Measurements from ENCODE around the gene KCNIP2. TPM values are rescaled to one million over a fixed set of nuclear protein-coding genes. Genes with fewer than 3 reads are reported as not detected.

KCNIP2 gene
- total RNA-seq, 1 experiment from 2014 or later = 4.3 TPM

DNA sequence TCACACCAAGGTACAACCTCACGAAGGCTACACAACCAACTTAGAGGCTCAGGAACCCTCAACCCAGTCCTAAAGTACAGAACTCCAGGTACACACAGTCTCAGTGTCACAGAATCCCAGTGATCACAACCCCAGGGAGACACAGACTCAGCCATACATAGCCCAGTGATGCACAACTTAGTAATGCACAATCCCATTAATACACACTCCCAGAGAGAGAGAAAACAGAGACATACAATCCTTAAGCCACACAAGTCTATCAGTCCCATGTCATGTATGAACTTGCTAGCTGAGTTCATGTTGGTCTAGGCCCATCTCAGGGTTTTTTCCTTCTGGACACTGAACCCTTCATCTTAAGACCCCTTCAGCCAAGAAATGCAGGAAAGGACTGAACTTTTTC, 4.6 kb downstream of the KCNIP2 start:
- no peaks in the 10 kb centered on the region for H3K27me3 ChIP-seq (ENCODE audit: control insufficient read depth, insufficient read depth, low read length)
- H3K27ac ChIP-seq (ENCODE audit: low read length) = no peak overlapping the region
- CTCF ChIA-PET = interaction anchor here (0.7 kb wide), 1 partner anchor 159 kb away, joined by 5 read pairs; no protein-coding TSS in a partner anchor
- peaks cover 5% of the 10 kb centered on the region; the same call in 1 of the 2 replicates for H3K4me1 ChIP-seq (ENCODE audit: control insufficient read depth, insufficient read depth, low read length)
- DNase-seq (ENCODE audit: low read depth, low spot score) (no peak), ATAC-seq (no peak)
- in situ Hi-C loops (cut with HindIII; ENCODE audit: low pct_unique_long_range_greater_than_20kb, low sequenced_read_pairs) = no loop called here
- H3K9me3 ChIP-seq (ENCODE audit: control insufficient read depth, insufficient read depth, low read depth, low read length) = no peaks in the 10 kb centered on the region
- no TSS peak for BruUV-seq (replicated peaks)
- H3K4me3 ChIP-seq (ENCODE audit: low read depth in 2 of 2, low read length in 2 of 2) = no peak overlapping the region
- intact Hi-C loops (cut with micrococcal nuclease; ENCODE audit: unreplicated experiment) = no loop called here
- no peaks in the 10 kb centered on the region for H3K36me3 ChIP-seq (ENCODE audit: control insufficient read depth, insufficient read depth, low read length)
- POLR2A ChIA-PET = interaction anchor here (0.6 kb wide), 1 partner anchor 142 kb away, joined by 4 read pairs; no protein-coding TSS in a partner anchor
- TF ChIP-seq, protein P1, sequence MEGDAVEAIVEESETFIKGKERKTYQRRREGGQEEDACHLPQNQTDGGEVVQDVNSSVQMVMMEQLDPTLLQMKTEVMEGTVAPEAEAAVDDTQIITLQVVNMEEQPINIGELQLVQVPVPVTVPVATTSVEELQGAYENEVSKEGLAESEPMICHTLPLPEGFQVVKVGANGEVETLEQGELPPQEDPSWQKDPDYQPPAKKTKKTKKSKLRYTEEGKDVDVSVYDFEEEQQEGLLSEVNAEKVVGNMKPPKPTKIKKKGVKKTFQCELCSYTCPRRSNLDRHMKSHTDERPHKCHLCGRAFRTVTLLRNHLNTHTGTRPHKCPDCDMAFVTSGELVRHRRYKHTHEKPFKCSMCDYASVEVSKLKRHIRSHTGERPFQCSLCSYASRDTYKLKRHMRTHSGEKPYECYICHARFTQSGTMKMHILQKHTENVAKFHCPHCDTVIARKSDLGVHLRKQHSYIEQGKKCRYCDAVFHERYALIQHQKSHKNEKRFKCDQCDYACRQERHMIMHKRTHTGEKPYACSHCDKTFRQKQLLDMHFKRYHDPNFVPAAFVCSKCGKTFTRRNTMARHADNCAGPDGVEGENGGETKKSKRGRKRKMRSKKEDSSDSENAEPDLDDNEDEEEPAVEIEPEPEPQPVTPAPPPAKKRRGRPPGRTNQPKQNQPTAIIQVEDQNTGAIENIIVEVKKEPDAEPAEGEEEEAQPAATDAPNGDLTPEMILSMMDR (IDR thresholded peaks at IDR 0.05) = no peak
- TF ChIP-seq, protein P2, sequence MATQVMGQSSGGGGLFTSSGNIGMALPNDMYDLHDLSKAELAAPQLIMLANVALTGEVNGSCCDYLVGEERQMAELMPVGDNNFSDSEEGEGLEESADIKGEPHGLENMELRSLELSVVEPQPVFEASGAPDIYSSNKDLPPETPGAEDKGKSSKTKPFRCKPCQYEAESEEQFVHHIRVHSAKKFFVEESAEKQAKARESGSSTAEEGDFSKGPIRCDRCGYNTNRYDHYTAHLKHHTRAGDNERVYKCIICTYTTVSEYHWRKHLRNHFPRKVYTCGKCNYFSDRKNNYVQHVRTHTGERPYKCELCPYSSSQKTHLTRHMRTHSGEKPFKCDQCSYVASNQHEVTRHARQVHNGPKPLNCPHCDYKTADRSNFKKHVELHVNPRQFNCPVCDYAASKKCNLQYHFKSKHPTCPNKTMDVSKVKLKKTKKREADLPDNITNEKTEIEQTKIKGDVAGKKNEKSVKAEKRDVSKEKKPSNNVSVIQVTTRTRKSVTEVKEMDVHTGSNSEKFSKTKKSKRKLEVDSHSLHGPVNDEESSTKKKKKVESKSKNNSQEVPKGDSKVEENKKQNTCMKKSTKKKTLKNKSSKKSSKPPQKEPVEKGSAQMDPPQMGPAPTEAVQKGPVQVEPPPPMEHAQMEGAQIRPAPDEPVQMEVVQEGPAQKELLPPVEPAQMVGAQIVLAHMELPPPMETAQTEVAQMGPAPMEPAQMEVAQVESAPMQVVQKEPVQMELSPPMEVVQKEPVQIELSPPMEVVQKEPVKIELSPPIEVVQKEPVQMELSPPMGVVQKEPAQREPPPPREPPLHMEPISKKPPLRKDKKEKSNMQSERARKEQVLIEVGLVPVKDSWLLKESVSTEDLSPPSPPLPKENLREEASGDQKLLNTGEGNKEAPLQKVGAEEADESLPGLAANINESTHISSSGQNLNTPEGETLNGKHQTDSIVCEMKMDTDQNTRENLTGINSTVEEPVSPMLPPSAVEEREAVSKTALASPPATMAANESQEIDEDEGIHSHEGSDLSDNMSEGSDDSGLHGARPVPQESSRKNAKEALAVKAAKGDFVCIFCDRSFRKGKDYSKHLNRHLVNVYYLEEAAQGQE (IDR thresholded peaks at IDR 0.05; ENCODE audit: insufficient read depth in 1 of 2, low read depth in 2 of 2, low read length in 1 of 2) = no peak

DNA sequence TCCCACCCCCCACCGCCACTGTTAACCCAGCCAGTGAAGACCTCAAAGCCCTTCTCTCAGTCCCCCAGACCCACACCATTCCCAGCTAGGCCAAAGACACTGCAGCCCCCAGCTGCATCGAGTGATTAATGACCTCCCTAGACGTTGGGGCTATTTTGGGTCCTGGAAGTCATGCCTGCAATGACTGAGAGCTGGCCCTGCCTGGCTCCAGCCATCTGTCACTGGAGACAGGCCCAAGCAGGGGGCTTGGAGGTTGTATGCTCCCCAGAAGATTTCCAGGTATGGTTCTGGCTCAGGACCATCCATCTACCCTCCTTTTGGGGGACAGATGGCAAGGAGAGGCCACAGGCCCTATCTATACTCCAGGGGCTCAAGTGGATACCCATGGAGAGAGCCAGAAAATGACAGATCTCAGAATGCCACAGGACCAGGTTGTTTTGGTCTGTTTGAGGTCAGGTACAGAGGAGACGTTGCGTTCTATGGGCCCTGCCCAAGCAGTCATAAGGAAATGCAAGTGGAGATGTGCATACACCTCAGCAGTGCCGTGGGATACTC, 5.1 kb downstream of the KCNIP2 start:
- BruUV-seq (replicated peaks) = no TSS peak
- TF ChIP-seq SIN3A (IDR thresholded peaks at IDR 0.05; ENCODE audit: borderline replicate concordance, insufficient read depth, low read depth, low read length) (no peak), TCF7L2 (IDR thresholded peaks at IDR 0.05; ENCODE audit: low read depth, low read length) (no peak), POLR2AphosphoS5 (IDR thresholded peaks at IDR 0.05; ENCODE audit: low read depth, low read length) (no peak)
- TF ChIP-seq, protein P1 (IDR thresholded peaks at IDR 0.05) = no peak
- TF ChIP-seq, protein P2 (IDR thresholded peaks at IDR 0.05; ENCODE audit: insufficient read depth in 1 of 2, low read depth in 2 of 2, low read length in 1 of 2) = no peak
- intact Hi-C loops (cut with micrococcal nuclease; ENCODE audit: unreplicated experiment) = no loop called here
- no peak for DNase-seq (ENCODE audit: low read depth, low spot score)
- H3K9me3 ChIP-seq (ENCODE audit: control insufficient read depth, insufficient read depth, low read depth, low read length) = no peaks in the 10 kb centered on the region
- H3K4me3 ChIP-seq (ENCODE audit: low read depth in 2 of 2, low read length in 2 of 2) = no peak overlapping the region
- POLR2A ChIA-PET = interaction anchor here (0.5 to 0.6 kb wide), 2 partner anchors 143 to 263 kb away, joined by 4 read pairs; no protein-coding TSS in a partner anchor
- ATAC-seq = no peak
- CTCF ChIA-PET = no interaction called here
- H3K4me1 ChIP-seq (ENCODE audit: control insufficient read depth, insufficient read depth, low read length) = peaks cover 5% of the 10 kb centered on the region; the same call in 1 of the 2 replicates
- H3K27ac ChIP-seq (ENCODE audit: low read length) = no peak overlapping the region
- no peaks in the 10 kb centered on the region for H3K36me3 ChIP-seq (ENCODE audit: control insufficient read depth, insufficient read depth, low read length)
- in situ Hi-C loops (cut with HindIII; ENCODE audit: low pct_unique_long_range_greater_than_20kb, low sequenced_read_pairs) = no loop called here
- H3K27me3 ChIP-seq (ENCODE audit: control insufficient read depth, insufficient read depth, low read length) = no peaks in the 10 kb centered on the region

Measured in Panc1 (cell line).